GM12878 (cell line): ENCODE data around the gene ARMC3. TPM values are rescaled to one million over a fixed set of nuclear protein-coding genes. Genes with fewer than 3 reads are reported as not detected.

Experiments
- ATAC-seq: fragments of 200-7000 bp; cut with Tn5 transposase; 3 replicates; pipeline ENCODE4 v1.9.1; 2020; ENCODE audit warnings: mild to moderate bottlenecking, moderate library complexity
- BruUV-seq: library from RNA; stranded (reverse); fragments of 400-500 nt; replicated peaks from 2 replicates; lab custom pipeline; 2021; lab: Mats Ljungman, UMichigan
- CTCF ChIA-PET: fragments of 300-600 bp; sonication (Branson Sonifier 250); formaldehyde crosslinking; extraction: SDS; loops from one replicate; lab custom pipeline; 2021; ENCODE audit warnings: inconsistent platforms; lab: Yijun Ruan, JAX
- POLR2A ChIA-PET: fragments of 350-600 bp; formaldehyde crosslinking; extraction: SDS; loops from one replicate; lab custom pipeline; 2021; ENCODE audit warnings: inconsistent platforms; lab: Charles Lee
- RAD21 ChIA-PET: fragments of 300-600 bp; sonication (Branson Sonifier 250); formaldehyde crosslinking; loops from one replicate; lab custom pipeline; 2023; ENCODE audit warnings: antibody characterized with exemption; ENCODE audit not compliant: unreplicated experiment; lab: Charles Lee
- SMC1A ChIA-PET: fragments of 300-600 bp; sonication (Branson Sonifier 250); formaldehyde crosslinking; loops from one replicate; lab custom pipeline; 2023; ENCODE audit not compliant: unreplicated experiment, uncharacterized antibody; lab: Charles Lee
- DNase-seq: peaks from one replicate; pipeline ENCODE4 v3.0.0-alpha.2; 2011; ENCODE audit warnings: low read depth, low spot score
- FAIRE-seq: peaks from 3 replicates; lab custom pipeline; 2011; peaks lifted over from hg19 to GRCh38; lab: Jason Lieb, UNC
- H2AFZ ChIP-seq: 2 replicates; pipeline ENCODE4 v1.6.0; 2011; ENCODE audit warnings: low read depth, low read length, control low read depth; ENCODE audit not compliant: control insufficient read depth
- H3K27ac ChIP-seq: 2 replicates; pipeline ENCODE4 v1.5.1; 2011; ENCODE audit warnings: control low read depth; ENCODE audit not compliant: control insufficient read depth, insufficient read depth
- H3K27me3 ChIP-seq, 2 experiments: replicated peaks in 1 of 2; 2 replicates each; pipeline versions ENCODE4 v1.6.0 to v1.6.1; 2011; ENCODE audit warnings: low read length in 1 of 2; ENCODE audit not compliant: control insufficient read depth in 2 of 2, insufficient read depth in 2 of 2
- H3K36me3 ChIP-seq, 2 experiments: 2 replicates each; pipeline ENCODE4 v1.5.1; 2011; ENCODE audit warnings: low read length in 1 of 2; ENCODE audit not compliant: control insufficient read depth in 2 of 2, insufficient read depth in 2 of 2
- H3K4me1 ChIP-seq: 2 replicates; pipeline ENCODE4 v1.6.1; 2011; ENCODE audit warnings: mild to moderate bottlenecking, low read length, moderate library complexity, mixed read lengths; ENCODE audit not compliant: control insufficient read depth, insufficient read depth
- H3K4me2 ChIP-seq: 2 replicates; pipeline ENCODE4 v1.6.0; 2011; ENCODE audit warnings: control low read depth; ENCODE audit not compliant: control insufficient read depth, insufficient read depth
- H3K4me3 ChIP-seq: fragments of 200-600 bp; sonication (generic); 2 replicates; pipeline ENCODE4 v1.5.1; 2016
- H3K79me2 ChIP-seq: 2 replicates; pipeline ENCODE4 v1.6.0; 2011; ENCODE audit warnings: low read length; ENCODE audit not compliant: control insufficient read depth, insufficient read depth
- H3K9ac ChIP-seq: 2 replicates; pipeline ENCODE4 v1.8.0; 2011; ENCODE audit warnings: low read length, control low read depth, mixed read lengths; ENCODE audit not compliant: control insufficient read depth, insufficient read depth
- H3K9me3 ChIP-seq: replicated peaks from 3 replicates; pipeline ENCODE4 v1.5.1; 2011; ENCODE audit warnings: mild to moderate bottlenecking, low read length; ENCODE audit not compliant: control insufficient read depth, insufficient read depth
- H4K20me1 ChIP-seq: 2 replicates; pipeline ENCODE4 v1.6.0; 2011; ENCODE audit not compliant: control insufficient read depth, insufficient read depth
- EP300 ChIP-seq, 2 experiments: fragments of 150-350 bp in 1 of 2; IDR thresholded peaks; 2 replicates each; pipeline ENCODE4 v1.6.1; 2011 to 2012; ENCODE audit warnings: low read depth in 2 of 2, low read length in 2 of 2, borderline replicate concordance in 1 of 2, improper control_type of control experiment in 1 of 2, inconsistent platforms in 1 of 2; ENCODE audit not compliant: control insufficient read depth in 1 of 2
- IKZF2 ChIP-seq, 2 experiments: fragments of 450-650 bp; IDR thresholded peaks; 2 replicates each; pipeline ENCODE4 v1.6.1; 2017; ENCODE audit warnings: mild to moderate bottlenecking in 2 of 2, moderate library complexity in 2 of 2
- JUNB ChIP-seq: IDR thresholded peaks from 2 replicates; pipeline ENCODE4 v1.6.1; 2016; ENCODE audit warnings: antibody characterized with exemption, mild to moderate bottlenecking
- MYC ChIP-seq: IDR thresholded peaks from 2 replicates; pipeline ENCODE4 v1.6.1; 2011; ENCODE audit warnings: mild to moderate bottlenecking, low read length, moderate library complexity, inconsistent platforms; ENCODE audit not compliant: insufficient read depth, insufficient replicate concordance, insufficient read length, severe bottlenecking
- NR2F1 ChIP-seq: fragments of 450-650 bp; conservative IDR thresholded peaks from 2 replicates; pipeline ENCODE4 v1.6.1; 2017; ENCODE audit warnings: mild to moderate bottlenecking
- RELA ChIP-seq: fragments of 450-650 bp; IDR thresholded peaks from 2 replicates; pipeline ENCODE4 v1.8.0; 2014; ENCODE audit warnings: borderline replicate concordance; ENCODE audit not compliant: partially characterized antibody
- ZNF274 ChIP-seq: IDR thresholded peaks from one replicate; pipeline ENCODE4 v1.8.0; 2011; ENCODE audit not compliant: insufficient read length, insufficient read depth
- ZZZ3 ChIP-seq: IDR thresholded peaks from 2 replicates; pipeline ENCODE4 v1.6.1; 2011; ENCODE audit warnings: low read depth; ENCODE audit not compliant: control insufficient read depth, insufficient read length
- WGBS: methylation state at CpG from one replicate; pipeline ENCODE4 v1.1.6; 2016; ENCODE audit warnings: low lambda C conversion rate; ENCODE audit not compliant: insufficient replicate concordance, insufficient coverage; ENCODE audit errors: missing lambda C conversion rate; 5-methylcytosine and 5-hydroxymethylcytosine counted together
- in situ Hi-C: fragments of 300-500 bp; cut with MboI; formaldehyde crosslinking; loops from 9 replicates; pipeline ENCODE4 v1.14.3; 2018; ENCODE audit warnings: mixed read lengths
- intact Hi-C: fragments of 100-400 bp; cut with micrococcal nuclease; formaldehyde crosslinking; loops from one replicate; pipeline ENCODE4 v1.14.2; 2022; ENCODE audit not compliant: unreplicated experiment
- polyA plus RNA-seq, 11 experiments: library from polyadenylated mRNA; depleted of rRNA in 4 of 11; unstranded in 6 of 11; stranded (reverse) in 5 of 11; fragments of >200 nt; fragmentation: Nextera tagmentation in 4 of 11; fragmentation: Illumina TruSeq in 1 of 11; extraction: Ambion mirVana in 4 of 11; extraction: Trizol in 1 of 11; gene quantifications; 1 replicate in 1 of 11; 2 replicates in 10 of 11; pipeline versions ENCODE4 v1.2.1 to v1.2.3, GENCODE V29; 2011 to 2016; ENCODE audit warnings: inconsistent platforms in 2 of 11, missing spikeins in 2 of 11, low read depth in 1 of 11
- total RNA-seq, 4 experiments: library from RNA; depleted of rRNA in 3 of 4; stranded (reverse); fragments of >200 nt in 3 of 4; fragmentation: Illumina TruSeq in 1 of 4; extraction: Trizol in 1 of 4; gene quantifications; 2 replicates each; pipeline versions ENCODE4 v1.2.1 to v1.2.3, GENCODE V29; 2013 to 2021
- TF ChIP-seq, protein P1 (sequence below): fragments of 450-650 bp; IDR thresholded peaks from 2 replicates; pipeline ENCODE4 v1.6.1; 2016; ENCODE audit warnings: mild to moderate bottlenecking
- TF ChIP-seq, protein P2 (sequence below): fragments of 450-650 bp; IDR thresholded peaks from 2 replicates; pipeline ENCODE4 v1.6.1; 2017; ENCODE audit warnings: borderline replicate concordance

ARMC3 gene
- total and polyA plus RNA-seq, 10 of the 15 experiments (the other 5 are each of a cell fraction or from before 2014, with no cell fraction given), result 0.01 to 0.06 TPM; not detected in 8

DNA sequence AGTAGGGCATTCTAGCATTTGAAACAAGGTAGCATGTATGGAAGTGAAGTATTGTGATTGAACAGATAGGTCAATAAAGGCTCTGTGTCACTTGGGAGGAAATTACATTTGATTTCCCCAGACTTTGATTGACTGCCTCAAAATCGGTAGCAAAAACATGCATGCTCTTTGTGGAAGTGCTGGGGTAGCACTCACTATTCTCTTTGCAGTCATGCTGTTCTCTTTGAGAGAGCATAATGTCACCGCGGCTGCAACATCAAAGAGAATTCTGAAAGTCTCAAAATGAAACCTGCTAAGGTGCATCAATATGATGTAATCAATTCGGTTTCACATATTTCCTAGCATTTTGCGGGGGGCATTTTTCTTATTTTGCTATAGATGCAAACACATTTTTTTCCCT is 64.2 kb downstream of the ARMC3 start (continued):
- TF ChIP-seq JUNB (peak; percentile 72), NR2F1 (no peak), RELA (no peak)
- TF ChIP-seq, protein P1, sequence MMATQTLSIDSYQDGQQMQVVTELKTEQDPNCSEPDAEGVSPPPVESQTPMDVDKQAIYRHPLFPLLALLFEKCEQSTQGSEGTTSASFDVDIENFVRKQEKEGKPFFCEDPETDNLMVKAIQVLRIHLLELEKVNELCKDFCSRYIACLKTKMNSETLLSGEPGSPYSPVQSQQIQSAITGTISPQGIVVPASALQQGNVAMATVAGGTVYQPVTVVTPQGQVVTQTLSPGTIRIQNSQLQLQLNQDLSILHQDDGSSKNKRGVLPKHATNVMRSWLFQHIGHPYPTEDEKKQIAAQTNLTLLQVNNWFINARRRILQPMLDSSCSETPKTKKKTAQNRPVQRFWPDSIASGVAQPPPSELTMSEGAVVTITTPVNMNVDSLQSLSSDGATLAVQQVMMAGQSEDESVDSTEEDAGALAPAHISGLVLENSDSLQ, result peak; percentile 63

DNA sequence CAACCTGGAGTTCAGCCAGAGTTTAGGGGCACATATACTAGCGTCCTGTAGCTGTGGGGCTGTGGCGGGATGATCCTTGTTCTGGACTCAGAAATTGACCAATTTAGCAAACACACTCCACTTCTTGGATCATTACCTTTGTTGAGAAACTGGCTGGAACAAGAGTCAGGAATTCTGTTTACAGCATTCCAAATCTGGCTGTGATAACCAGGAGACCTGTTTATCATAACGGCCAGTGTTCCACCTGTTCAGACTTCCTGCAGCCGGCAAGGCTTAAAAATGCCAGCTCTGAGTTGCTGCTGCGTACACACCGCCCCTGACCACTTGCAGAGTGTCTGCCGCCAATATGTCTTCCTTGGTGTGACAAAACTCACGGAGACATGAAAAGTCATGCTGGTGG is 64.8 kb downstream of the ARMC3 start:
- CTCF ChIA-PET, result no interaction called here

More for the DNA sequence above, 64.8 kb downstream of the ARMC3 start:
- Histone ChIP-seq H3K27me3 (peaks cover 0 to 3% of the 10 kb centered on the region in 2 experiments; a peak in 1 of 4 replicates), H3K27ac (no peak overlapping the region), H3K79me2 (no peaks in the 10 kb centered on the region), H3K4me2 (no peak overlapping the region), H3K36me3 (no peaks in the 10 kb centered on the region), H4K20me1 (no peaks in the 10 kb centered on the region), H3K4me3 (no peak overlapping the region), H3K9ac (no peak overlapping the region), H3K4me1 (no peaks in the 10 kb centered on the region), H3K9me3 (no peaks in the 10 kb centered on the region; the same call in 2 of the 3 replicates), H2AFZ (no peak overlapping the region)
- DNase-seq, result no peak
- FAIRE-seq, result no peak
- SMC1A ChIA-PET, result interaction anchor here (1.3 kb wide), 1 partner anchor 10 kb away, joined by 4 read pairs; no protein-coding TSS in a partner anchor
- no TSS peak for BruUV-seq
- WGBS, result 87% methylated on average over 8 of the region's 8 CpGs
- RAD21 ChIA-PET, result no interaction called here
- no peak for ATAC-seq
- intact Hi-C loops (no loop called here), in situ Hi-C loops (loop anchor here (5.0 to 25.0 kb wide), 2 partner anchors 730 to 995 kb away; no protein-coding TSS in a partner anchor)
- POLR2A ChIA-PET, result no interaction called here
- TF ChIP-seq ZNF274 (no peak), IKZF2 (IDR thresholded peaks at IDR 0.05) (no peak), MYC (no peak), EP300 (IDR thresholded peaks at IDR 0.05; ENCODE audit: borderline replicate concordance in 1 of 2, control insufficient read depth in 1 of 2, low read depth in 2 of 2, low read length in 2 of 2) (no peak), ZZZ3 (no peak), NR2F1 (no peak)
- TF ChIP-seq, protein P2, sequence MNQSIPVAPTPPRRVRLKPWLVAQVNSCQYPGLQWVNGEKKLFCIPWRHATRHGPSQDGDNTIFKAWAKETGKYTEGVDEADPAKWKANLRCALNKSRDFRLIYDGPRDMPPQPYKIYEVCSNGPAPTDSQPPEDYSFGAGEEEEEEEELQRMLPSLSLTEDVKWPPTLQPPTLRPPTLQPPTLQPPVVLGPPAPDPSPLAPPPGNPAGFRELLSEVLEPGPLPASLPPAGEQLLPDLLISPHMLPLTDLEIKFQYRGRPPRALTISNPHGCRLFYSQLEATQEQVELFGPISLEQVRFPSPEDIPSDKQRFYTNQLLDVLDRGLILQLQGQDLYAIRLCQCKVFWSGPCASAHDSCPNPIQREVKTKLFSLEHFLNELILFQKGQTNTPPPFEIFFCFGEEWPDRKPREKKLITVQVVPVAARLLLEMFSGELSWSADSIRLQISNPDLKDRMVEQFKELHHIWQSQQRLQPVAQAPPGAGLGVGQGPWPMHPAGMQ, result no peak
- TF ChIP-seq, all 136 proteins: peak for 0
